ENCODE measurements around the gene CLECL1.
A peak's percentile ranks its signal among the peaks of the same experiment; 100 is the strongest.

CLECL1 gene

DNA sequence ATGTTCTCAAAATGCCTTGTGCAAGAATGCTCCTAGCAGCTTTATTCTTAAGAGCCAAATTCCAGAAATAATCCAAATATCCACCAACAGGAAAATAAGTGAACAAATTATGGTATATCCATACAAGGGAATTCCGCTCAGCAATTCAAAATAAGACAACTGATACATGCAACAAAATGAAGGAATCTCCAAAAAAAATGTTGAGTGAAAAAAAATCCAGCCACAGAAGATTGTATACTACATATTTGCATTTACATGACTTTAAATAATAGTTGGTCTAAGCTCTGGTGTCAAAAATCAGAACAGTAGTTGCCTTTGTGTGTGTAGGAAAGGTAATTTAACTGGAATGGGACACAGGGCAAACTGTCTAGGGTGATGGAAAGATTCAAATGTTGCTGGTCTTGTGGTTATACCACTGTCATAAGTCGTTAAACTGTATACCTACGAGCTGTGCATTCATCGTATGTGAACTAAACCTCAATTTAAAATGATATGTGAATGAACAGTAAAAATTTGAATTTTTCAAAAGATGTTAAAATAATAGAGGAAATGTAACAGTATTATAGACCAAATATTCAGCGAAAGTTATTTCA, 24.6 kb upstream of the CLECL1 start:
- H3K18ac ChIP-seq (ENCODE audit: low read length): no peak overlapping the region
- H3K4me3 ChIP-seq (ENCODE audit: low read depth, low read length): no peak overlapping the region
- no peak overlapping the region for H3K27ac ChIP-seq (ENCODE audit: low read depth, low read length)
- H2BK5ac ChIP-seq (ENCODE audit: low read depth, low read length, poor library complexity): no peak overlapping the region
- no peak overlapping the region for H4K91ac ChIP-seq (ENCODE audit: low read depth, low read length)
- no peaks in the 10 kb centered on the region for H3K9me3 ChIP-seq (ENCODE audit: insufficient read depth, low read depth, low read length)
- no peaks in the 10 kb centered on the region for H3K4me1 ChIP-seq (ENCODE audit: control insufficient read depth in 1 of 2, insufficient read depth in 2 of 2, low read length in 2 of 2)
- DNase-seq: peak in 1 of 2 donors; percentile 21
- no peak overlapping the region for H3K9ac ChIP-seq (ENCODE audit: low read length)
- no peak overlapping the region for H3K4me2 ChIP-seq (ENCODE audit: low read length)
- H2AFZ ChIP-seq (ENCODE audit: insufficient read depth, low read length, poor library complexity): no peak overlapping the region
- H3K36me3 ChIP-seq (ENCODE audit: control insufficient read depth in 1 of 2, insufficient read depth in 2 of 2, low read length in 2 of 2): no peaks in the 10 kb centered on the region
- no peak overlapping the region for H2BK12ac ChIP-seq (ENCODE audit: low read length)
- H4K8ac ChIP-seq (ENCODE audit: low read depth, low read length): no peak overlapping the region
- no peak overlapping the region for H3K4ac ChIP-seq (ENCODE audit: low read depth, low read length)
- H3K79me1 ChIP-seq (ENCODE audit: low read length): no peaks in the 10 kb centered on the region
- no peak overlapping the region for H4K12ac ChIP-seq (ENCODE audit: low read depth, low read length)
- no peak overlapping the region for H3K14ac ChIP-seq (ENCODE audit: low read length)
- no CpG with 5 or more reads among the region's 5 CpGs for WGBS (ENCODE audit: extremely low coverage, insufficient coverage, insufficient read length)
- H2BK120ac ChIP-seq (ENCODE audit: insufficient read depth, low read length, poor library complexity): no peak overlapping the region
- H3K79me2 ChIP-seq (ENCODE audit: control insufficient read depth, insufficient read depth, low read length, poor library complexity): no peaks in the 10 kb centered on the region
- no peak overlapping the region for H3K23ac ChIP-seq (ENCODE audit: low read length)
- H2AK5ac ChIP-seq (ENCODE audit: low read length): no peak overlapping the region
- H3K27me3 ChIP-seq (ENCODE audit: insufficient read depth, low read length): no peaks in the 10 kb centered on the region

DNA sequence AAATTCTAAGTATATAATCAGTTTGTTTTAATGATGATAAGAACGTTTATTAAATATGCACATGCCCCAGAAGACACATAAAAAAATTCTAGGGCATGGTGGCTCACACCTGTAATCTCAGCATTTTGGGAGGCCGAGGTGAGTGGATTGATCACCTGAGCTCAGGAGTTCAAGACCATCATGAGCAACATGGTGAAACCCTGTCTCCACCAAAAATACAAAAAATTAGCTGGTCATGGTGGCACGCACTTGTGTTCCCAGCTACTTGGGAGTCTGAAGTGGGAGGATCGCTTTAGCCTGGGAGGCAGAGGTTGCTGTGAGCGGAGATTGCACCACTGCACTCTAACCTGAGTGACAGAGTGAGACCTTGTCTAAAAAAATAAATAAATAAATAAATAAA, 23.8 kb upstream of the CLECL1 start:
- Histone ChIP-seq H3K23ac (ENCODE audit: low read length) (no peak overlapping the region), H3K4me2 (ENCODE audit: low read length) (no peak overlapping the region), H4K12ac (ENCODE audit: low read depth, low read length) (no peak overlapping the region), H2BK12ac (ENCODE audit: low read length) (no peak overlapping the region), H3K18ac (ENCODE audit: low read length) (no peak overlapping the region), H2AFZ (ENCODE audit: insufficient read depth, low read length, poor library complexity) (no peak overlapping the region), H3K4me1 (ENCODE audit: control insufficient read depth in 1 of 2, insufficient read depth in 2 of 2, low read length in 2 of 2) (no peaks in the 10 kb centered on the region), H3K36me3 (ENCODE audit: control insufficient read depth in 1 of 2, insufficient read depth in 2 of 2, low read length in 2 of 2) (no peaks in the 10 kb centered on the region), H3K4ac (ENCODE audit: low read depth, low read length) (no peak overlapping the region), H4K8ac (ENCODE audit: low read depth, low read length) (no peak overlapping the region), H3K27me3 (ENCODE audit: insufficient read depth, low read length) (no peaks in the 10 kb centered on the region), H4K91ac (ENCODE audit: low read depth, low read length) (no peak overlapping the region), H3K79me2 (ENCODE audit: control insufficient read depth, insufficient read depth, low read length, poor library complexity) (no peaks in the 10 kb centered on the region), H3K79me1 (ENCODE audit: low read length) (no peaks in the 10 kb centered on the region), H2AK5ac (ENCODE audit: low read length) (no peak overlapping the region), H2BK120ac (ENCODE audit: insufficient read depth, low read length, poor library complexity) (no peak overlapping the region), H3K27ac (ENCODE audit: low read depth, low read length) (no peak overlapping the region), H3K9me3 (ENCODE audit: insufficient read depth, low read depth, low read length) (no peaks in the 10 kb centered on the region), H3K14ac (ENCODE audit: low read length) (no peak overlapping the region), H2BK5ac (ENCODE audit: low read depth, low read length, poor library complexity) (no peak overlapping the region), H3K9ac (ENCODE audit: low read length) (no peak overlapping the region), H3K4me3 (ENCODE audit: low read depth, low read length) (no peak overlapping the region)
- DNase-seq: no peak
- WGBS (ENCODE audit: extremely low coverage, insufficient coverage, insufficient read length): no CpG with 5 or more reads among the region's 5 CpGs

DNA sequence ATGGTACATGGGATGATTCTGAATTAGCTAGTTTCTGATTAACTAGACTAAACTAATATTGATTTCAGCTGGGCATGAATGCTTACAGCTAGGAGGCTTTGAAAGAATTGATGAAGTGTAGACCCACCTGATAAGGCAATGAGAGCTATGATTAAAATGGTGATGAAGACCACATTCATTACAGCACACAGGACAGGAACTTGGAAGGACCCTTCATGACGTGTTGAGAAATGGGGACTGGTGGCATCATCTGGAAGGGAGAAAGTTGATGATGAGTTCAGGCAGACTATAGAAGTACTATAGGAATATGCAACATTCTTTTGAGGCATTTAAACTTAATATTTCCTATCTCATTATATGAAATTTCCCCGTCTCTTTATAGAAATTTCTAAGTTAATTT, 23.3 kb upstream of the CLECL1 start:
- no peak overlapping the region for H2BK12ac ChIP-seq (ENCODE audit: low read length)
- no peaks in the 10 kb centered on the region for H3K27me3 ChIP-seq (ENCODE audit: insufficient read depth, low read length)
- no peaks in the 10 kb centered on the region for H3K36me3 ChIP-seq (ENCODE audit: control insufficient read depth in 1 of 2, insufficient read depth in 2 of 2, low read length in 2 of 2)
- no peak overlapping the region for H2BK5ac ChIP-seq (ENCODE audit: low read depth, low read length, poor library complexity)
- H3K18ac ChIP-seq (ENCODE audit: low read length): no peak overlapping the region
- H2AK5ac ChIP-seq (ENCODE audit: low read length): no peak overlapping the region
- no peak overlapping the region for H3K4me3 ChIP-seq (ENCODE audit: low read depth, low read length)
- H3K4me1 ChIP-seq (ENCODE audit: control insufficient read depth in 1 of 2, insufficient read depth in 2 of 2, low read length in 2 of 2): no peaks in the 10 kb centered on the region
- H3K14ac ChIP-seq (ENCODE audit: low read length): no peak overlapping the region
- no peak overlapping the region for H3K9ac ChIP-seq (ENCODE audit: low read length)
- no peak for DNase-seq
- no peak overlapping the region for H4K8ac ChIP-seq (ENCODE audit: low read depth, low read length)
- no peak overlapping the region for H4K91ac ChIP-seq (ENCODE audit: low read depth, low read length)
- no peak overlapping the region for H3K23ac ChIP-seq (ENCODE audit: low read length)
- no peak overlapping the region for H2AFZ ChIP-seq (ENCODE audit: insufficient read depth, low read length, poor library complexity)
- no peaks in the 10 kb centered on the region for H3K79me1 ChIP-seq (ENCODE audit: low read length)
- no peaks in the 10 kb centered on the region for H3K79me2 ChIP-seq (ENCODE audit: control insufficient read depth, insufficient read depth, low read length, poor library complexity)
- no peak overlapping the region for H3K27ac ChIP-seq (ENCODE audit: low read depth, low read length)
- no peaks in the 10 kb centered on the region for H3K9me3 ChIP-seq (ENCODE audit: insufficient read depth, low read depth, low read length)
- WGBS (ENCODE audit: extremely low coverage, insufficient coverage, insufficient read length): no CpG with 5 or more reads among the region's 2 CpGs
- no peak overlapping the region for H3K4ac ChIP-seq (ENCODE audit: low read depth, low read length)
- H2BK120ac ChIP-seq (ENCODE audit: insufficient read depth, low read length, poor library complexity): no peak overlapping the region
- H3K4me2 ChIP-seq (ENCODE audit: low read length): no peak overlapping the region
- no peak overlapping the region for H4K12ac ChIP-seq (ENCODE audit: low read depth, low read length)

DNA sequence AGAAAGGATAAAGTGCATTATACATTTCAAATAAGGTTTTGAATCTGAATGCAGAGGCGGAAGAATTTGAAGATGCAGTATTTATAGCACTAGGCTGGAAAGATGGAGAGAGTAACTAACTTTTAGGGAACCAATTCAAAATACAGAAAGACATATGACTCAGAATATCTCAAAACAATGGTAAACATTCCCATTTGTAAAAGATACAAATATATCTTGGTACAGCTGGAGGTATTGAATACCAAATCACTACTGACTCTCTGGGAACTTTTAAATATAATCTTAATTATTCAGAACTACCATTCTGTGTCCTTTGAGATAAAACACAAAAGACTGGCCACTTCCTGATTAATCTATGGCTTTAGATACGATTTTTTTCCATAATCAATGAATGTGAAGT, 22.7 kb upstream of the CLECL1 start:
- no peak overlapping the region for H4K12ac ChIP-seq (ENCODE audit: low read depth, low read length)
- no peak overlapping the region for H2AK5ac ChIP-seq (ENCODE audit: low read length)
- H4K91ac ChIP-seq (ENCODE audit: low read depth, low read length): no peak overlapping the region
- H3K79me1 ChIP-seq (ENCODE audit: low read length): no peaks in the 10 kb centered on the region
- no peaks in the 10 kb centered on the region for H3K27me3 ChIP-seq (ENCODE audit: insufficient read depth, low read length)
- no peak overlapping the region for H3K4ac ChIP-seq (ENCODE audit: low read depth, low read length)
- DNase-seq: no peak
- H3K9me3 ChIP-seq (ENCODE audit: insufficient read depth, low read depth, low read length): no peaks in the 10 kb centered on the region
- no peaks in the 10 kb centered on the region for H3K36me3 ChIP-seq (ENCODE audit: control insufficient read depth in 1 of 2, insufficient read depth in 2 of 2, low read length in 2 of 2)
- no peak overlapping the region for H4K8ac ChIP-seq (ENCODE audit: low read depth, low read length)
- H2BK120ac ChIP-seq (ENCODE audit: insufficient read depth, low read length, poor library complexity): no peak overlapping the region
- no peak overlapping the region for H2BK5ac ChIP-seq (ENCODE audit: low read depth, low read length, poor library complexity)
- no peak overlapping the region for H2BK12ac ChIP-seq (ENCODE audit: low read length)
- H3K4me1 ChIP-seq (ENCODE audit: control insufficient read depth in 1 of 2, insufficient read depth in 2 of 2, low read length in 2 of 2): no peaks in the 10 kb centered on the region
- no peak overlapping the region for H3K18ac ChIP-seq (ENCODE audit: low read length)
- WGBS (ENCODE audit: extremely low coverage, insufficient coverage, insufficient read length): no CpG with 5 or more reads among the region's 2 CpGs
- H3K4me3 ChIP-seq (ENCODE audit: low read depth, low read length): no peak overlapping the region
- H3K14ac ChIP-seq (ENCODE audit: low read length): no peak overlapping the region
- no peak overlapping the region for H2AFZ ChIP-seq (ENCODE audit: insufficient read depth, low read length, poor library complexity)
- H3K4me2 ChIP-seq (ENCODE audit: low read length): no peak overlapping the region
- no peak overlapping the region for H3K23ac ChIP-seq (ENCODE audit: low read length)
- no peak overlapping the region for H3K27ac ChIP-seq (ENCODE audit: low read depth, low read length)
- no peak overlapping the region for H3K9ac ChIP-seq (ENCODE audit: low read length)
- no peaks in the 10 kb centered on the region for H3K79me2 ChIP-seq (ENCODE audit: control insufficient read depth, insufficient read depth, low read length, poor library complexity)
